GM23248 (cell line): ENCODE results near the gene FBLN5.

Experiments used
- EZH2 ChIP-seq: fragments of 200-600 bp; sonication (generic); IDR thresholded peaks from 2 replicates; pipeline ENCODE4 v1.6.1; 2018; ENCODE audit warnings: antibody characterized with exemption, mild to moderate bottlenecking; ENCODE audit not compliant: insufficient read depth, poor library complexity, severe bottlenecking
- EZH2phosphoT487 ChIP-seq: fragments of 200-600 bp; sonication (generic); IDR thresholded peaks from 2 replicates; pipeline ENCODE4 v1.6.1; 2018; ENCODE audit warnings: antibody characterized with exemption, moderate library complexity, mild to moderate bottlenecking, low read depth; ENCODE audit not compliant: insufficient read depth

DNA sequence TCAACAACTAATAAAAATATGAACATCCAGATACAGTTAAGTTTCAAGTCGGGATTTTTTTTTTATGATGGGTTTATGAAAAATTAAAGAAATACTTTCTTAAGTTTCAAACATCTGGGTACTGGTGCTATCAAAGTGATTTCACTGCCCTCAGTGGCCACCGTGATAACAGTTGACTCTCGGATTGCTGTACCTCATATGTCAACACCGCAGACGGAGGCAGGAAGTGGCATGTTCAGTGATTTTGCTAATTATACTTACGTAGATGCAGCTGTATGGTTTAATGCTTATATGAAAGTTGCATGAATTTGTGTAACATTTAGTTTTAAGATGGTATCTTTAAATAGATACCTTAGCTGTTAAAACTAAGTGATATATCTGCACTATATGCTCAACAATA is 20.8 kb upstream of the FBLN5 start:
- no peak for TF ChIP-seq EZH2
- no peak for TF ChIP-seq EZH2phosphoT487
